H1 (cell line): Measurements from ENCODE around the gene GPATCH2L. TPM values are rescaled to one million over a fixed set of nuclear protein-coding genes. Genes with fewer than 3 reads are reported as not detected.

Experiments
- CTCF ChIA-PET: fragments of 300-600 bp; sonication (Branson Sonifier 250); formaldehyde crosslinking; loops from one replicate; lab custom pipeline; 2021; ENCODE audit not compliant: partially characterized antibody; lab: Charles Lee
- POLR2A ChIA-PET: fragments of 300-600 bp; sonication (Branson Sonifier 250); formaldehyde crosslinking; loops from one replicate; lab custom pipeline; 2021; ENCODE audit warnings: inconsistent platforms; ENCODE audit not compliant: partially characterized antibody; lab: Charles Lee
- DNase-seq, 2 experiments: peaks; one replicate each; pipeline versions ENCODE4 v3.0.0 to v3.0.0-alpha.2; 2010 to 2022; ENCODE audit warnings: low spot score in 2 of 2, low read depth in 1 of 2, mixed read lengths in 1 of 2
- FAIRE-seq: peaks from 2 replicates; lab custom pipeline; 2011; peaks lifted over from hg19 to GRCh38; lab: Jason Lieb, UNC
- H2AFZ ChIP-seq: 2 replicates; pipeline ENCODE4 v1.8.1; 2012; ENCODE audit warnings: low read length, inconsistent platforms
- H2AK5ac ChIP-seq: 2 replicates; pipeline ENCODE4 v1.6.1; 2013; ENCODE audit warnings: low read depth, low read length
- H2BK120ac ChIP-seq: replicated peaks from 2 replicates; pipeline ENCODE3; 2013; ENCODE audit warnings: low read depth, low read length, inconsistent platforms
- H2BK12ac ChIP-seq: 2 replicates; pipeline ENCODE4 v1.6.1; 2013; ENCODE audit warnings: low read depth, low read length
- H2BK15ac ChIP-seq: 2 replicates; pipeline ENCODE4 v1.6.1; 2013; ENCODE audit warnings: low read length
- H2BK20ac ChIP-seq: 2 replicates; pipeline ENCODE4 v1.6.1; 2013; ENCODE audit warnings: low read length
- H2BK5ac ChIP-seq: 2 replicates; pipeline ENCODE4 v1.6.1; 2013; ENCODE audit warnings: low read depth, low read length
- H3K14ac ChIP-seq: 2 replicates; pipeline ENCODE4 v1.6.1; 2013; ENCODE audit warnings: inconsistent platforms; ENCODE audit not compliant: insufficient read length
- H3K18ac ChIP-seq: 2 replicates; pipeline ENCODE4 v1.6.1; 2013; ENCODE audit warnings: low read length; ENCODE audit errors: extremely low read depth
- H3K23ac ChIP-seq: 2 replicates; pipeline ENCODE4 v1.6.1; 2013; ENCODE audit warnings: inconsistent platforms; ENCODE audit not compliant: insufficient read length
- H3K23me2 ChIP-seq: 2 replicates; pipeline ENCODE4 v1.6.1; 2013; ENCODE audit warnings: low read depth, low read length
- H3K27ac ChIP-seq: 2 replicates; pipeline ENCODE4 v1.6.1; 2011; ENCODE audit warnings: low read depth, low read length, inconsistent platforms
- H3K27me3 ChIP-seq, 4 experiments: replicated peaks in 1 of 4; 1 replicate in 1 of 4; 2 replicates in 3 of 4; pipeline versions ENCODE4 v1.6.1 to v1.8.1; 2011 to 2013; ENCODE audit warnings: low read length in 3 of 4, mild to moderate bottlenecking in 3 of 4, inconsistent platforms in 2 of 4, mixed read lengths in 2 of 4, moderate library complexity in 1 of 4; ENCODE audit not compliant: control insufficient read depth in 3 of 4, insufficient read depth in 3 of 4; ENCODE audit errors: extremely low read depth in 1 of 4
- H3K36me3 ChIP-seq, 4 experiments: 2 replicates each; pipeline versions ENCODE4 v1.6.1 to v1.8.1; 2011 to 2013; ENCODE audit warnings: mild to moderate bottlenecking in 4 of 4, low read length in 3 of 4, moderate library complexity in 2 of 4, control low read depth in 1 of 4, inconsistent platforms in 1 of 4; ENCODE audit not compliant: insufficient read depth in 4 of 4, control insufficient read depth in 2 of 4
- H3K4ac ChIP-seq: replicated peaks from 2 replicates; pipeline ENCODE3; 2013; ENCODE audit warnings: low read length, low read depth, mixed read lengths, inconsistent platforms; ENCODE audit not compliant: insufficient read length
- H3K4me1 ChIP-seq, 4 experiments: replicated peaks in 1 of 4; 1 replicate in 1 of 4; 2 replicates in 3 of 4; pipeline versions ENCODE4 v1.6.1 to v1.8.1; 2011 to 2013; ENCODE audit warnings: low read length in 3 of 4, inconsistent platforms in 2 of 4, mixed read lengths in 1 of 4; ENCODE audit not compliant: insufficient read depth in 4 of 4, control insufficient read depth in 3 of 4
- H3K4me2 ChIP-seq, 2 experiments: 2 replicates each; pipeline versions ENCODE4 v1.6.1 to v1.8.1; 2011 to 2013; ENCODE audit warnings: low read depth in 2 of 2, low read length in 2 of 2, control low read depth in 1 of 2, inconsistent platforms in 1 of 2, mild to moderate bottlenecking in 1 of 2; ENCODE audit not compliant: insufficient read depth in 1 of 2
- H3K4me3 ChIP-seq, 4 experiments: fragments of 200-600, 300-600 bp in 1 of 4; sonication (generic), shearing (Covaris generic), sonication (Bioruptor Twin) in 1 of 4; 2 replicates each; pipeline versions ENCODE4 v1.5.1 to v1.8.1; 2011 to 2016; ENCODE audit warnings: low read length in 4 of 4, low read depth in 3 of 4, control low read depth in 2 of 4, inconsistent platforms in 2 of 4, mild to moderate bottlenecking in 2 of 4, mixed read lengths in 1 of 4, moderate library complexity in 1 of 4; ENCODE audit not compliant: insufficient read depth in 2 of 4; ENCODE audit errors: extremely low read depth in 1 of 4
- H3K56ac ChIP-seq: replicated peaks from 2 replicates; pipeline ENCODE3; 2013; ENCODE audit warnings: low read depth, mild to moderate bottlenecking, mixed read lengths, low read length, inconsistent platforms; ENCODE audit not compliant: insufficient read length
- H3K79me1 ChIP-seq: 2 replicates; pipeline ENCODE4 v1.6.1; 2013; ENCODE audit warnings: low read depth, low read length, control low read depth
- H3K79me2 ChIP-seq, 2 experiments: 2 replicates each; pipeline versions ENCODE4 v1.6.1 to v1.8.1; 2012 to 2013; ENCODE audit warnings: low read length in 2 of 2, mild to moderate bottlenecking in 2 of 2, inconsistent platforms in 1 of 2; ENCODE audit not compliant: insufficient read depth in 2 of 2, control insufficient read depth in 1 of 2
- H3K9ac ChIP-seq, 4 experiments: replicated peaks in 1 of 4; 1 replicate in 1 of 4; 2 replicates in 3 of 4; pipeline versions ENCODE4 v1.6.1 to v1.8.1; 2011 to 2013; ENCODE audit warnings: low read depth in 3 of 4, low read length in 3 of 4, control low read depth in 2 of 4, mild to moderate bottlenecking in 2 of 4, moderate library complexity in 2 of 4, inconsistent platforms in 1 of 4; ENCODE audit errors: extremely low read depth in 1 of 4
- H3K9me3 ChIP-seq, 2 experiments: 2 replicates each; pipeline versions ENCODE4 v1.6.1 to v1.8.1; 2012 to 2013; ENCODE audit warnings: mild to moderate bottlenecking in 2 of 2, moderate library complexity in 2 of 2, control low read depth in 1 of 2, inconsistent platforms in 1 of 2, low read depth in 1 of 2, low read length in 1 of 2, mixed read lengths in 1 of 2; ENCODE audit not compliant: insufficient read depth in 2 of 2
- H4K20me1 ChIP-seq, 2 experiments: replicated peaks in 1 of 2; 2 replicates each; pipeline versions ENCODE3 to v1.8.1; 2011 to 2013; ENCODE audit warnings: inconsistent platforms in 2 of 2, low read length in 2 of 2, mild to moderate bottlenecking in 1 of 2; ENCODE audit not compliant: insufficient read depth in 2 of 2, control insufficient read depth in 1 of 2
- H4K5ac ChIP-seq: 2 replicates; pipeline ENCODE4 v1.6.1; 2013; ENCODE audit warnings: low read length, low read depth, mixed read lengths, inconsistent platforms; ENCODE audit not compliant: insufficient read length
- H4K8ac ChIP-seq: 2 replicates; pipeline ENCODE4 v1.8.0; 2013; ENCODE audit warnings: mild to moderate bottlenecking, moderate library complexity, low read length, inconsistent platforms; ENCODE audit not compliant: insufficient read depth; ENCODE audit errors: extremely low read depth
- H4K91ac ChIP-seq: replicated peaks from 2 replicates; pipeline ENCODE3; 2013; ENCODE audit warnings: low read length, mixed read lengths, inconsistent platforms; ENCODE audit not compliant: insufficient read length
- ASH2L ChIP-seq: fragments of 200-600, 300-600 bp; sonication (generic); IDR thresholded peaks from one replicate; pipeline ENCODE4 v1.7.1; 2017; ENCODE audit warnings: low read length
- CREB1 ChIP-seq: IDR thresholded peaks from 2 replicates; pipeline ENCODE4 v1.6.1; 2012; ENCODE audit warnings: inconsistent platforms
- CTBP2 ChIP-seq: IDR thresholded peaks from 2 replicates; pipeline ENCODE4 v1.7.0; 2011; ENCODE audit warnings: borderline replicate concordance, mild to moderate bottlenecking, moderate library complexity, mixed read lengths, low read length; ENCODE audit not compliant: insufficient read depth, insufficient read length
- EZH2 ChIP-seq: fragments of 200-600 bp; sonication (generic); IDR thresholded peaks from 2 replicates; pipeline ENCODE4 v1.7.1; 2012; ENCODE audit warnings: low read depth, mild to moderate bottlenecking, moderate library complexity, low read length, inconsistent platforms; ENCODE audit not compliant: severe bottlenecking
- HDAC2 ChIP-seq, 2 experiments: fragments of 300-600 bp in 1 of 2; sonication (generic) in 1 of 2; IDR thresholded peaks; 2 replicates each; pipeline ENCODE4 v1.6.1; 2011 to 2012; ENCODE audit warnings: low read depth in 2 of 2, low read length in 2 of 2, mild to moderate bottlenecking in 2 of 2, moderate library complexity in 2 of 2, borderline replicate concordance in 1 of 2, inconsistent platforms in 1 of 2
- JUND ChIP-seq: IDR thresholded peaks from 2 replicates; pipeline ENCODE4 v1.6.1; 2011; ENCODE audit warnings: mild to moderate bottlenecking, improper control_type of control experiment, low read length
- PHF8 ChIP-seq: fragments of 200-600 bp; sonication (generic); conservative IDR thresholded peaks from 2 replicates; pipeline ENCODE4 v1.7.1; 2012; ENCODE audit warnings: low read depth, mild to moderate bottlenecking, inconsistent platforms, low read length, moderate library complexity
- RFX5 ChIP-seq: IDR thresholded peaks from 2 replicates; pipeline ENCODE4 v1.6.1; 2011; ENCODE audit warnings: low read depth, low read length, improper control_type of control experiment, borderline replicate concordance
- SUZ12 ChIP-seq: fragments of 200-600 bp; sonication (generic); IDR thresholded peaks from 2 replicates; pipeline ENCODE4 v1.6.1; 2012; ENCODE audit warnings: mild to moderate bottlenecking, inconsistent platforms, low read length, moderate library complexity, mixed read lengths
- YY1 ChIP-seq: IDR thresholded peaks from 2 replicates; pipeline ENCODE4 v1.6.1; 2011; ENCODE audit warnings: low read depth, mild to moderate bottlenecking, low read length
- WGBS, 2 experiments: shearing (Covaris generic) in 1 of 2; methylation state at CpG; one replicate each; pipeline versions ENCODE4 v1.1.6 to v1.1.7; 2013 to 2015; ENCODE audit warnings: low lambda C conversion rate in 2 of 2, mixed read lengths in 2 of 2, inconsistent platforms in 1 of 2, low coverage in 1 of 2, missing lambda C conversion rate in 1 of 2; ENCODE audit not compliant: insufficient replicate concordance in 2 of 2, insufficient coverage in 1 of 2, insufficient read length in 1 of 2; ENCODE audit errors: extremely low coverage in 1 of 2, missing lambda C conversion rate in 1 of 2; 5-methylcytosine and 5-hydroxymethylcytosine counted together
- polyA plus RNA-seq, 7 experiments: library from polyadenylated mRNA; depleted of rRNA in 3 of 7; stranded (reverse) in 5 of 7; unstranded in 2 of 7; fragments of >200 nt in 5 of 7; fragments of 200-250 nt in 2 of 7; gene quantifications; 1 replicate in 5 of 7; 2 replicates in 1 of 7; 4 replicates in 1 of 7; pipeline versions ENCODE4 v1.2.1 to v1.2.3, GENCODE V29; 2011 to 2013; ENCODE audit warnings: missing spikeins in 2 of 7, mixed read lengths in 2 of 7
- total RNA-seq: library from RNA; stranded (reverse); fragmentation: NEBNext Ultra II Directional; extraction: Animal tissue kit (Norgen Biotek cat#: 25700); gene quantifications from 2 replicates; pipeline ENCODE4 v1.2.1, GENCODE V29; 2021

Gene GPATCH2L
- total and polyA plus RNA-seq, 2 of the 8 experiments (the other 6 are each of a cell fraction or from before 2014, with no cell fraction given) = 26.0 to 54.9 TPM

DNA sequence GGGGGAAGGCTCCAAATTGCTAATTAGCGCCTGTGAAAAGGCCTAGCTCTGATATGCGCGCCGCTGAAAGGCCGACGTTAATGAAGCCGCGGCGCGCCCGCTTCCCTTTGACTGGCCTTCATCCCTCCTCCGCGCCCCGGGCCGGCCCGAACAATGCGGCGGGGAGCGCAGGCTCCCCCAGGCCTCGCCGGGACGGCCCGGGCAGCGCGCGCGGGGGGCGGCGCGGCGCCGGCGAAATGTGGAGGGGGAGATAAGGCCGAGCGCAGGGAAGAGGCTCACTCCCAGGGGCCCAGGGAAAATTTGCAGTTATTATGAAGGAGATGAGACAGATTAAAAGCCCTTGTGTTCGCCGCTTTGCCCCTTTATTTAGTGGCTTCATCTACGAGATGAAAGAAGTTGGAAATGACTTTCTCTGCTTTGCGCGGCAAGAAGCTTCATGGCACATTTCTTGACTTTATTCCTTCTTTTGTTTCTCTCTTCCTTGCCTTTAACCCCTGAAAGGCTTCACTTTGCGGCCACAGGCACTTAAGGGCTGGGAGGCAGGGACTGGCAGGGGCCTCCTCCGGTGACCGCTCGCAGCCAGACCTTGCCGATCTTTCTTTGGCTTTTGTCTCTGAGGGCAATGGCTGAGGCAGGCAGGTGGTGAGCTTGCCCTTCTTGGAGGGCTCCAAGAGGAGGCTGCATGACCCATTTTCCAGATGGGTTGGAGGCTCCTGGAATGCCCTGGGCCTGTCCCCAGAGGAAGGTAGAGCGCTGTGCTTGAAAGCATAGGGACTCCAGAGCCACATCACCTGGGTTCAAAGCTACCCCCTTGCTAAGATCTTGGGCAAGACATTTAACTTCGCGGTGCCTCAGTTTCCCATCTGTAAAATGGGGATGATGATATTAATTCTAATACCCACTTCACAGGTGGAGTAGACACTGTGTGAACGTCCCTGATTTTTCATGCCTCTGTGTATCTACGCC, 12.7 kb upstream of the GPATCH2L start:
- Histone ChIP-seq H3K9me3 (peaks cover 0 to 5% of the 10 kb centered on the region in 2 experiments; a peak in 2 of 4 replicates), H2AK5ac (no peak overlapping the region), H2AFZ (peak overlapping the region; percentile 55), H3K79me2 (no peaks in the 10 kb centered on the region), H3K4ac (no peak overlapping the region), H2BK15ac (no peak overlapping the region), H3K14ac (no peak overlapping the region), H3K23ac (no peak overlapping the region), H2BK12ac (peak overlapping the region; percentile 11; the same call in 1 of the 2 replicates), H2BK120ac (no peak overlapping the region), H3K36me3 (no peaks in the 10 kb centered on the region), H3K4me2 (peak overlapping the region; percentile 64 to 88), H2BK5ac (no peak overlapping the region), H3K79me1 (no peaks in the 10 kb centered on the region), H3K4me1 (peaks cover 2 to 11% (median 9%) of the 10 kb centered on the region in 4 experiments), H3K27ac (no peak overlapping the region), H3K18ac (peak overlapping the region; percentile 78; the same call in 1 of the 2 replicates), H3K27me3 (peaks cover 4 to 32% (median 28%) of the 10 kb centered on the region in 4 experiments), H3K23me2 (no peaks in the 10 kb centered on the region; the same call in 1 of the 2 replicates), H4K91ac (peak overlapping the region; percentile 22), H4K5ac (no peak overlapping the region), H3K56ac (no peak overlapping the region), H3K4me3 (peak overlapping the region; percentile 25 to 82 (median 36)), H4K20me1 (no peaks in the 10 kb centered on the region), H3K9ac (peak overlapping the region in 1 of 4 experiments; percentile 19; a peak in 1 of 7 replicates), H2BK20ac (no peak overlapping the region), H4K8ac (0 out of 2 replicates have a peak overlapping the region, but pooled peaks have one; percentile 41)
- peak in 1 of 2 experiments; percentile 74 for DNase-seq
- FAIRE-seq = peak; percentile 7
- 8% methylated on average over 50 of the region's 50 CpGs; no CpG with 5 or more reads in 1 of the 2 experiments for WGBS, 2 experiments
- POLR2A ChIA-PET = interaction anchor here (0.9 to 2.0 kb wide), 5 partner anchors 13 to 64 kb away, joined by 3 to 9 read pairs (median 3); partner anchors contain the start of gene GPATCH2L
- CTCF ChIA-PET = interaction anchor here (1.0 to 1.5 kb wide), 3 partner anchors 59 to 248 kb away, joined by 3 to 4 read pairs (median 4); no protein-coding TSS in a partner anchor
- TF ChIP-seq HDAC2 (IDR thresholded peaks at IDR 0.05; ENCODE audit: borderline replicate concordance in 1 of 2, low read depth in 2 of 2, low read length in 2 of 2) = peak in 1 of 2 experiments; percentile 68; a peak in 1 of 4 replicates
- TF ChIP-seq PHF8 = peak; percentile 50; the same call in 1 of the 2 replicates
- TF ChIP-seq CTBP2 = peak; percentile 56
- no peak for TF ChIP-seq CREB1
- no peak for TF ChIP-seq YY1
- peak; percentile 57; the same call in 1 of the 2 replicates for TF ChIP-seq SUZ12
- TF ChIP-seq JUND = no peak
- TF ChIP-seq RFX5 = no peak
- peak; percentile 18 for TF ChIP-seq EZH2
- peak; percentile 50 for TF ChIP-seq ASH2L
